Amygdala (tissue), 56 donors: Measurements from ENCODE around the gene NLRX1.
"Not testable (repeated sequence)": the region's sequence is repeated elsewhere in the genome, so short reads cannot be mapped to it uniquely, and the experiment has no call there.

Experiments used
- DNase-seq, 56 donors: peaks; one replicate each; lab custom pipeline; 2025; lab: John Stamatoyannopoulos, UW

Gene NLRX1

DNA sequence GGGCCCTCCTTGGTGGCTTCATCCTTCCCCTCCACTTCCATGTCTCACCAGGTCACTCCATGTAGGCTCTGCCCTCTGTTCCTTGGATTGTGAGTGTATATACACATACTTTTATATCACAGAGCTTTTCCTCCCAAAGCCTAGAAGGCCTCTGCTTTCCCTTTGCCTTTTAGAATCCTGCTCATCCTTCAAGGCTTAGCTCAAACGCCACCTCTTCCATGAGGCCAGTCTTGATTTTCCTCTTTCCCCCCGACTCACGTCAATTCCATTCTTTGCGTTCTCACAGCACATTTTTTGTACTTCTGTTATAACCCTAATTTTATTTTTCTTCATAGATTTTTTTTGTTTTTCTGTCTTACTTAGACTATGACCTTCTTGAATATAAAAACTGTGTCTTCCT is 15.9 kb upstream of the NLRX1 start:
- DNase-seq = no peak

DNA sequence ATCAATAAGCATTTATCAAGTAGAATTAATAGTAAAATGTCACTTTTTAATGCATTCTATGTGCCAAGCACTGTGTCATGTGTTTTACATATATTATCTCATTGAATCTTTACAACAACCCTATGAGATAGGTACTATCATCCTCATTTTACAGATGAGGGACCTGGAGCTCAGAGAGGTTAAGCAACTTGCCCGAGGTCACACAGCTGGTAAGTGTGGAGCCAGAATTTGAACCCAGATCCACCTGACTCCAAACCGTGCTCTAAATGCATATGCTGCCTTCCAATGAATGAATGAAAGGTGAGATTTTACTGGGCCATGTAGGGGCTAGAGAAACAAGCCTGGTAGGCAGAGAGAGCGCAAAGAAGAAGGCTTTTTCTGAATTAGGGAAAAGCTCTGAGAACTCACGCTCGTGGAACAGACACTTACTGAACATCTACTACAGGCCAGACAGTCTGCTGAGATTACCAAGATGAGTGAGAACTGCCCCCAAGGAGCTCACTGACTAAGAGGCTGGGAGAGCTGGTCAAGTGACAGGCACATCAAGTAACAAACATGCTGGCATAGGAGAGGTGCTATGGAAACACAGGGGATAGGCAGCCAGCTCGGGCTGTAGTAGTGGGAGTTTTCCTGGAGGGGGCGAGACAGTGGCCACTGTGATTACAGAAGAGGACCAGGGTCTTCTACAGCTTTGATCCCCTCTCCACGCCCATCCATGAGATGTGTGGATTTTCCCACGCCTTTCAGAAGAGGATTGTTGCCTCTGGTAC is 15.3 kb upstream of the NLRX1 start:
- DNase-seq = no peak

DNA sequence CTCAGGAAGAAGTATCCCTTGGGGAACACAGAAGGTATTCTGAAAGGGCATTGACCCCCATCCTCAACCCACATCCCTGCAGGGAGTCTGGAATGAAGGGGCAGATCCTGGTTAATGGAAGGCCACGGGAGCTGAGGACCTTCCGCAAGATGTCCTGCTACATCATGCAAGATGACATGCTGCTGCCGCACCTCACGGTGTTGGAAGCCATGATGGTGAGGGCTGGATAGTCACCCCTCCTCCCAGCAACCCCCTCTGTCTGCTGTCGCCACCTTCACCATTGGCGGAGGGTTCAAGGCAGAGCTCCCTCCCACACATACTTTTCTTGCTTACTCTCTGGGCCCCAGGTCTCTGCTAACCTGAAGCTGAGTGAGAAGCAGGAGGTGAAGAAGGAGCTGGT is 14.3 kb upstream of the NLRX1 start:
- no peak for DNase-seq

DNA sequence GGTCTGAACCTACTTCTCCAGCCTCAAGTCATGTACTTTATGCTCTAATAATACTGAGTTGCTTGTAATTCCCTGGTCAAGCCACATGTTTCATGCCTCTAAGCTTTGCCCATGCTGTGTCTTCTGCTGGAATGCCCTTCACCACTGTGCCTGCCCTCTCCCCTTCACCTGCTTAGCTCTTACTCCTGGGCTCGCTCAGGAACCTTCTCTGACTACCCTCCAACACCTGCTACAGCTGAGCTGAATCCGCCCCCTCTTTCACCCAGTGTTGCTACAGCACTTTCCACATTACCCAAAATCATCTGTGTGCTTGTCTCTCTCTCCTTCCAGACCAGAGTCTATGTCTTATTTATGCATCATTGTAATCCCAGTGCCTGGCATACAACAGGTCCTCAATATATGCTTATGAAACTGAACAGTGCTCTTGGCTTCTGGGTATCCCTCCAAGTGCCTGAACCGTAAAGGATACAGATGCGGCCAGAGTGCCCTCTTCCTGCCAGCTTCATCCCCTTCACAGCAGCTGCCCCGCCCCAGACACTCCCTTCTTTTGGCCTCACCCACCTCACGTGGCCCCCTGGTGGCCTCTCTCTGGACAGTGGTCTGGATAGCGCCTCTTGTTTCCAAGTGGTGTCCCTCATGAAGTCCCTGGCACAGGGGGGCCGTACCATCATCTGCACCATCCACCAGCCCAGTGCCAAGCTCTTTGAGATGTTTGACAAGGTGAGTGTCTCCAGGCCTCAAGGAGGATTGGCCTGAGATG is 12.6 kb upstream of the NLRX1 start:
- no peak for DNase-seq

DNA sequence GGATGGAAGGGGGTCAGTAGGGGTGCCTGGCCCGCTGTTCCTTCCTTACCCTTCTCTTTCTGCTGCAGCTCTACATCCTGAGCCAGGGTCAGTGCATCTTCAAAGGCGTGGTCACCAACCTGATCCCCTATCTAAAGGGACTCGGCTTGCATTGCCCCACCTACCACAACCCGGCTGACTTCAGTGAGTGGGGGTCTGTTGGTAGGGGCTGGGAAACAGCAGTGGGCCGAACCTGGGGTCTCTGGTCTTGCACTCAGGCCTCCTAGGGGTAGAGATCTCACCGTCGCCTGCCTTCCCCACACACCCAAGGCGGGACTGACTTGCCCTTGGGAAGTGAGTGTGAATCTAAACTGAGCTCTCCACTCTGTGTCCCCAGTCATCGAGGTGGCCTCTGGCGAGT is 12.0 kb upstream of the NLRX1 start:
- no peak for DNase-seq

DNA sequence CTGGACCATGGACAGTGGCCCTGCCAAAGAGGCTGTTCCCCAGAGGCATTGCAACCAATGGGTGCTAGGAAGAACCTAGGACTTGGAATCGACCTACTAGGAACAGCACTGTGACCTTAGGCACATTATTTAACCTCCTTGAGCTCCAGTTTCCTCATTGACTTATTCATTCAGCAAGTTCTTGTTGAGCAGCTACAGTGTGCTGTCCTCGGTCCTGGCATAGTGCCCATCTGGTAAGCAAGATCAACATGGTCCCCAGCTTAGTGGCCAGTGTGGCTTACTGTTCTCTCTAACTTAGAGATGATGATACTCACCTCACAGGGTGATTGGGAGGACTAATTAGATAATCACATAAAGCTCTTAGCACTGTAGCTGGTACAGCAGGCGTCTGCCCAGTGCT is 11.5 kb upstream of the NLRX1 start:
- DNase-seq = no peak

DNA sequence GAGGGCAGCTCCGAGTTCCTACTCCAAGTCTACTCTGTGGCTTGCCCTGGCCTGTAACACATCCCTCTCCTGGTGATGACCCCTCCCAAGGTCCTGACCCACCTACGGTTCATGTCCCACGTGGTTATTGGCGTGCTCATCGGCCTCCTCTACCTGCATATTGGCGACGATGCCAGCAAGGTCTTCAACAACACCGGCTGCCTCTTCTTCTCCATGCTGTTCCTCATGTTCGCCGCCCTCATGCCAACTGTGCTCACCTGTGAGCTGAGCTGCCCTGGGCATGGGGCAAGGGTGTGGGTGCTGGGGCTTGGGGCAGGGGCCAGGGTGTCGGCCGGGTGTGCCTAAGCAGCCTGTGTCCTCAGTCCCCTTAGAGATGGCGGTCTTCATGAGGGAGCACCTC is 10.1 kb upstream of the NLRX1 start:
- DNase-seq = no peak

DNA sequence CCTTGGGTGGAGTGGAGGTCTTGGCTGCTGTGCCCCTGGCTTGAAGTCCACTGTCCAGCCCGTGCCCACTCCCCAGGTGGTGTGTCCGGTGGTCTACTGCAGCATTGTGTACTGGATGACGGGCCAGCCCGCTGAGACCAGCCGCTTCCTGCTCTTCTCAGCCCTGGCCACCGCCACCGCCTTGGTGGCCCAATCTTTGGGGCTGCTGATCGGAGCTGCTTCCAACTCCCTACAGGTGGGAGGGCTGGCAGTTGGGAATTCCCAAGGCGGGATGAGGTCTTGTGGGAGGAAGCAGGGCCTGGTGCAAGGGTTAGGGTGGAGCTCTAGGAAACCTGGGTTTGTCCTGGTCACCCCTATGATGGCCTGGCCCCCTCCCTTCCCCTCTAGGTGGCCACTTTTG is 8.4 kb upstream of the NLRX1 start:
- no peak for DNase-seq

DNA sequence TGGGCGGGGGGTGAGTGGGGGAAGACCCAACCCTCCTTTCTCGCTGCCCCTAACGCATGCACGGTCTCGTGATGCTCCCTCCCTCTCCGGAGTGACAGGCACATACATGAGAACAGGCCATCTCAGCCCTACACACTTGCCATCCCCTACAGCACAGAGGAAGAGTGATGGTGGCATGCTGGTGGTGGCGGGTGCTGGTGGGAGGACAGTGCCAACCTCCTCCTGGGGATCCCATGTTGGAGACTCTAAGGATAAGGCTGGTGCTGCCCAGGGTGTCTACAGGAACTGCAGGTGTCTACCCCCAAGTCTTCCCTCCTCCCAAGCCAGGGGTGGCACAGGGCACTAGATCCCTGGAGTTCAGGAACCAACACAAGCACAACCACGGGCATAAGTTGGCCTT is 6.7 kb upstream of the NLRX1 start:
- DNase-seq = no peak

DNA sequence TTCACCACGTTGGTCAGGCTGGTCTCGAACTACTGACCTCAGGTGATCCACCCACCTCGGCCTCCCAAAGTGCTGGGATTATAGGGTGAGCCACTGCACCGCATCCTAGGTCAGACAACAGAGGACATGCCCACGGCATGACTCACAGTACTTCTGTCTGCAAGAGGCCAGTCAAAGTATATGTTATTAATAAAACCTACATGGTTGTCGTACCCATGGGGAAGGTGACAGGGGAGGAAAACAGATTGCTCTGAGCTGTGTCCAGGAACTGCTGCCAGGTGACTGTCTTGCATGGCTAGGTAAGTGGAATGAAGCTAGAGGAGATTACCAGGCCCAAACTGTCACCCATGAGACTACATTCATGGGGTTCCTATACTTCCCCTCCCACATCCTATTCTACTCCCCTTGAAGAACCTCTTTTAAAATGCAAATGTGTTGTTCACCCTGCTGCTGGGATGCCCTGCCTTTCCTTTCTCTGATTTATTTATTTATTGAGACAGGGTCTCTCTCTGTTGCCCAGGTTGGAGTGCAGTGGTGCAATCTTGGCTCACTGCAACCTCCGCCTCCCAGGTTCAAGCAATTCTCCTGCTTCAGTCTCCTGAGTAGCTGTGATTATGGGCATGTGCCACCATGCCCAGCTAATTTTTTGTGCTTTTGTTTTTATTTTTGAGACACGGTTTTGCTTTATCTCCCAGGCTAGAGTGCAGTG is 2.0 kb upstream of the NLRX1 start:
- DNase-seq = no peak

DNA sequence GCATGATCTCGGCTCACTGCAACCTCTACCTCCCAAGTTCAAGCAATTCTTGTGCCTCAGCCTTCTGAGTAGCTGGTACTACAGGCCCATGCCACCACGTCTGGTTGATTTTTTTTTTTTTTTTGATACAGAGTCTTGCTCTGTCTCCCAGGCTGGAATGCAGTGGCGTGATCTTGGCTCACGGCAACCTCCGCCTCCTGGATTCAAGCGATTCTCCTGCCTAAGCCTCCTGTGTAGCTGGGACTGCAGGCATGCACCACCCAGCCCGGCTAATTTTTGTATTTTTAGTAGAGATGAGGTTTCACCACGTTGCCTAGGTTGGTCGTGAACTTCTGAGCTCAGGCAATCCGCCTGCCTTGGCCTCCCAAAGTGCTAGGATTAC is 1.5 kb upstream of the NLRX1 start:
- not testable (repeated sequence) for DNase-seq

DNA sequence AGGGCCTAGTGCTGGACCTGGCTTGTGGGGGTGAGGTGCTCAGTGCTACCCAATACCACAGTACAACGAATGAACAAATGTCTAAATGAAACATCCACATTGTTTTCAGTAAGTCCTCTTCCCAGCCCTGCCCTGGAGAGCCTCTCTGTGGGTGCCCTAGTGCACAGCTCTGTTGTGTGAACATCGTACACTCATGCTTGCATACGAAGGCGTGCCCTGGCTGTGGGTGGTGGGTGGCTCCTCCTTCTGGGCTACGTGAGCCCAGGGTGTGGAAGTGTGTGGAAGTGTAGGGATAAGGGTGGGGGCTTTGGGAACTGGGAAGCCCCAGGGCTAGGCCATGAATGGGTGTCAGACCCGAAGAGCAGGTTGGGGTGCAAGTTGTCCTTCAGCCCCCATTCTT is 592 bp upstream of the NLRX1 start:
- DNase-seq = no peak

DNA sequence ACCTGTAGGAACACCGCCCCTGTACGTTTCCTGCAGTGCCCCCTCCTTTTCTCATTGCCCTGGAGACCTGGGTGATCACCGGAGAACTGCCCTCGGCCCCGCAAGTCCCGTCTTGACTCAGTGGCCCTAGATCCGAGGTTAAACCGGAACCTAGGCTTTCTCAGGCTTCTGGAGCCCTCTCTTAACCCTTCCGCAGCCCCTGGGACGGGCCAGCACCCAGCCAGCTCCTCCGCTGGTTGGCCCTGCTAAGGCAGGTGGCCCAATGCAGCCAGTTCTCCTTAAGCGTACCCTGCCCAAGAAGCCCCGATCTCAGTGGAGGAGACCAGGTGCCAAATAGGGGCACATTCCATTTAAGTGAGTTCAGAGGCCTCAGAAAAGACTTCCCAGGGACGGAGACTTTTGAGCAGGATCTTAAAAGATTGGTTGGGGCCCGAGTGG is 776 bp downstream of the NLRX1 start:
- peak in 2 of 56 donors; percentile 4 to 53 for DNase-seq

DNA sequence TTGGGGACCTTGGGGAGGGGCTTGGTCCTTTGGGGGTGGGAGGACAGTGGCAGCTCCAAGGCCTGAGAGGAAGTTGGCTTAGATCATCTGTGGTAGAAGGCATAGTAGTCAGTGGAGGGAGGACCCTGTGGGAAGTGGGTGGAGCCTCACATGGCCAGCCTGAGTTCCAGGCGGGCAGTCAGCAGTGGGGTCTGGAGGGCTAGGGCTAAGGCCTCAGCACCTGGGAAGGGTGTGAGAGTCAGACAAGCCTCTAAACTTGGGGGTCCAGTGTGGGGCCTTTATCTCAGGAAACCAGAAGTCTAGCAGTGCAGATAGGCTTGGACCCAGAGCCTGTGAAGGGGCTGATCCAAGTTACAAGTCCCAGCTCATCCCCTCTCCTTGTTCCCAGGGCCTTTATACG is 4.0 kb downstream of the NLRX1 start:
- DNase-seq = peak in 1 of 56 donors; percentile 4

DNA sequence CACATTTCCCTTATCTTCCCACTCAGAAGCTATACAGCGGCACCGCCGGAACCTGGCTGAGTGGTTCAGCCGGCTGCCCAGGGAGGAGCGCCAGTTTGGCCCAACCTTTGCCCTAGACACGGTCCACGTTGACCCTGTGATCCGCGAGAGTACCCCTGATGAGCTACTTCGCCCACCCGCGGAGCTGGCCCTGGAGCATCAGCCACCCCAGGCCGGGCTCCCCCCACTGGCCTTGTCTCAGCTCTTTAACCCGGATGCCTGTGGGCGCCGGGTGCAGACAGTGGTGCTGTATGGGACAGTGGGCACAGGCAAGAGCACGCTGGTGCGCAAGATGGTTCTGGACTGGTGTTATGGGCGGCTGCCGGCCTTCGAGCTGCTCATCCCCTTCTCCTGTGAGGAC is 4.9 kb downstream of the NLRX1 start:
- no peak for DNase-seq

DNA sequence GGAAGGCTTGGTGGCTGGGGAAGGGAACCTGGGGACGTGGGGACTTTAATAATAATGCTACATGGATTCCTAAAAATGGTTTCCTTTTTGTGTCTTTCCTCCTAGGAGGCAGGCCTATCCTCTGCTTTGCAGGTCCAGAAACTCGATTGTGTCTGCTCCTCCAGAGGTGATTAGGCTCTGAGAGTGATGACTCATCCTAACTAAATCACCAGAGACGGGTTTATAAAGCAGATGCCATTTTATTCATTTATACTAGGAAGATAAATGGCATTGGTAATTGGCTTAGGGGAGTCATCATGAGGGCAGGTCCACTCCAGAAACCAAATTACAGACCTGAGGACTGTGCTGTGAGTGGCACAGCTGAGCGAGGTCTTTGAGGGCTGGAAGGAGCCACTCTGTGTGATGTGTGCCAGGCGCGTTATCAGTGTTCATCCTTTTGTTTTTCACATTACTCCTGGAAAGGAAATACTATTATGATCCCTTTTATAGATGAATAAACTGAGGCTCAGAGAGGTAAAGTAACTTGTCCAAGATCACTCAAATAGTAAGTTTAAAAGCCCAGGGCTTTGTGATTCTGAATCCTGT is 7.1 kb downstream of the NLRX1 start:
- DNase-seq = no peak

DNA sequence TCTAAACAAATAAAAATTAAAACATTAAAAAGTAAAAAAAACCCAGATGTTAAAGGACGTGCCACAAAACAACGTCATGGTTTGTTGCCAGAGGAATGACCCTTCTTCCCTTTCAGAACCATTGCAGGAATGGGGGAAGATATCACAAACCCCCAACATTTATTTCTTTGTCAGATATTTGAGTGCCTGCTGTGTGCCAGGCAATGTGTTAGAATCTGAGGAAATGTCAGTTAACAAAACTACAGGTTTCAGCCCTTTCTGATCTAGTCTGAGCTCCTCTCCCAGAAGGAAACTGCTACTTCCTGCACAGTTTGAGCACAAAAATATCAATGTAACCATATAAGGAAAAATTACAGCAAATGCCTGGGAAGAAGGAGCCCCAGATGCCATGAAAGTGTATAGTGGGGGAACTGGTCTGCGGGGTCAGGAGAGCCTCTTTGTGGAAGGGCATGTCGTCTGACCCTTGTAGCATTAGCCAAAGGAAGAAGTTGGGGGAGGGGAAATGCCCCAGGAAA is 9.7 kb downstream of the NLRX1 start:
- DNase-seq = no peak

DNA sequence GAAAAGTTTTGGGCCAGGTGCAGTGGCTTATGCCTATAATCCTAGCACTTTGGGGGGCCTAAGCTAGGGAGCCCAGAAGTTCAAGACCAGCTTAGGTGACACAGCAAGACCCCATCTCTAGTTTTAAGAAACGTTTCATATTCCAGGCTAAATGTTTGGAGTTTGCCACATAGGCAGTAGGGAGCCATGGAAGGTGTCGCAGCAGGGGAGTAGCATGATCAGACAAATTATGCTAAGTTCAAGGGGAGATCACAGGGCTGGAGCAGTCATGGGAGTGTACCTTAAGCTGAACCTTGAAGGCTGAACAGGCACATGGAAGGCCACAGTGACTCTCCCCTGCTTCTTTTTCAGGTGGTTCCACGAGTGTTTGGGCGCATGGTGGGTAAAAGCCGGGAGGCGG is 10.8 kb downstream of the NLRX1 start:
- no peak for DNase-seq

DNA sequence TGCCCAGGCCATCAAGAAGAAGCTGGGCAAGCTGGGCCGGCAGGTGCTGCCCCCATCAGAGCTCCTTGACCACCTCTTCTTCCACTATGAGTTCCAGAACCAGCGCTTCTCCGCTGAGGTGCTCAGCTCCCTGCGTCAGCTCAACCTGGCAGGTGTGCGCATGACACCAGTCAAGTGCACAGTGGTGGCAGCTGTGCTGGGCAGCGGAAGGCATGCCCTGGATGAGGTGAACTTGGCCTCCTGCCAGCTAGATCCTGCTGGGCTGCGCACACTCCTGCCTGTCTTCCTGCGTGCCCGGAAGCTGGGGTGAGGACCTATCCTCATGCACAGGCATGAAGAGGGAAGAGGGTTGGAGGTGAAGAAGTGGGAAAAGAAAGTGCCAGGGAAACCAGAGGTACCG is 11.5 kb downstream of the NLRX1 start:
- no peak for DNase-seq

DNA sequence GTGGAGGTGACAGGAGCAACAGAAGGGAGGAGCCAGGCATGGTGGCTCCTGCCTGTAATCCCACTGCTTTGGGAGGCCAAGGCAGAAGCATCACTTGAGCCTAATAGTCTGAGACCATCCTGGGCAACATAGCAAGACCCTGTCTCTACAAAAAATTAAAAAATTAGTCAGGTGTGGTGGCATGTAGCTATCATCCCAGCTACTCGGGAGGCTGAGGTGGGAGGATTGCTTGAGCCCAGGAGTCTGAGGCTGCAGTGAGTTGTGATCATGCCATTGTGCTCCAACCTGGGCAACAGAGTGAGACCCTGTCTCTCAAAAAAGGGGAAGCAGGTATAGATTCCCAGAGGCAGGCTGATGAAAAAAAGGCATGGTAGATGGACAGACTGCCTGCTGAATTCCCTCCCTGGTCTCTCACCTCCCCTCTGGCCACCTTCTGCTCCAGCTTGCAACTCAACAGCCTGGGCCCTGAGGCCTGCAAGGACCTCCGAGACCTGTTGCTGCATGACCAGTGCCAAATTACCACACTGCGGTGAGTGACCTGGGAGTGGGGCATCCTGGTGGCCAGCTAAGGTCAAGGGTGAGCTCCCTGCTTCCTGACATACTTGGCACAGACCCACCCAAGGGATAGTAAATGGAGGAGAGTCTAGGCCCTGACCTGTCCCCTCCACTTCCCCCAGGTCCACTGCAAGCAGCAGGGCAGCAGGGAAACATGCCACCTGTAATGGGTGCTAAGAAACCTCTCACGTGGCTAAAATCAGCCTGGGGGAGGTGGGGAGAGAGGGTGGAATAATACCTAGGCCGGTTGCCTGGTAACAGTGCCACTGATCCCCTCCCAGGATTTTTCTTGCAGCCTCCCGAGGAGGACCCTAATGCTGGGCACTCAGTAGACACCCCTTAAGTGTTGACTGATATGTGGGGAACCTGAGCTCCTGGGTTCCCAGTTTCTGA is 12.5 kb downstream of the NLRX1 start:
- DNase-seq = no peak
